NCI-H1417 treated with DMSO at 0.1 percent for 48 hours (cell line): ENCODE results near the gene COIL.
"Not testable (repeated sequence)": the region's sequence is repeated elsewhere in the genome, so short reads cannot be mapped to it uniquely, and the experiment has no call there.

Source experiments
- DNase-seq: peaks from one replicate; lab custom pipeline; 2025; lab: John Stamatoyannopoulos, UW

COIL gene

DNA sequence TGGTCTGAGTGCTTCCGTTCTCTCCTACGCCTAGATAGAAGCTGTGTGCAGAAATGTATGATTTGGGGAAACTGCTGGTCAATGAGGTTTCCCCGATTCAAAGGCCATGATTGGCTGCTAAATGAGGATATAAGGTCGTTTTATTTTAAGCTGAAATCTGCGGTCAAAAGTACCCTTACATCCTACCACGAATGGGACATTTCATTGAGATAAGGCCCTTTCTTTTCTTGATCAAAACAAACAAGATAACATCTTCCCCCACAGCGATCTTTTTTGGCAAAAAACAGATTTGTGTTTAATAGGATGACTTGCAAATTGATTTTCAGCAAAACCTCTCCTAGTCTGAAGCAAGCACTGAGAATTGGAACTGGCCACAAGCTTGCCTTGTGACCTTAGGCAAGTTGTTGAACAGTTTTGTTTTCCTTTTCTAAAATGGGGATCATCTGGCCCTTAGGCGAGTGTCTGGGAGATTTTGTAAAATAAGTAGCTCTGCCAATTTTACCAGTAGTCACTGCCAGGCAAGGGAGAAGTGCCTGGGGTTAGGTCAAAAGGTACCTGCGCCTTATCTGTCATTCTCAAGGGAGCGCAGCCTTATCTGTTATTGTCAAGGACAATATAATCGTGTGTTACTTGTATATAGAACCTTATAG, 17.7 kb upstream of the COIL start:
- no peak for DNase-seq

DNA sequence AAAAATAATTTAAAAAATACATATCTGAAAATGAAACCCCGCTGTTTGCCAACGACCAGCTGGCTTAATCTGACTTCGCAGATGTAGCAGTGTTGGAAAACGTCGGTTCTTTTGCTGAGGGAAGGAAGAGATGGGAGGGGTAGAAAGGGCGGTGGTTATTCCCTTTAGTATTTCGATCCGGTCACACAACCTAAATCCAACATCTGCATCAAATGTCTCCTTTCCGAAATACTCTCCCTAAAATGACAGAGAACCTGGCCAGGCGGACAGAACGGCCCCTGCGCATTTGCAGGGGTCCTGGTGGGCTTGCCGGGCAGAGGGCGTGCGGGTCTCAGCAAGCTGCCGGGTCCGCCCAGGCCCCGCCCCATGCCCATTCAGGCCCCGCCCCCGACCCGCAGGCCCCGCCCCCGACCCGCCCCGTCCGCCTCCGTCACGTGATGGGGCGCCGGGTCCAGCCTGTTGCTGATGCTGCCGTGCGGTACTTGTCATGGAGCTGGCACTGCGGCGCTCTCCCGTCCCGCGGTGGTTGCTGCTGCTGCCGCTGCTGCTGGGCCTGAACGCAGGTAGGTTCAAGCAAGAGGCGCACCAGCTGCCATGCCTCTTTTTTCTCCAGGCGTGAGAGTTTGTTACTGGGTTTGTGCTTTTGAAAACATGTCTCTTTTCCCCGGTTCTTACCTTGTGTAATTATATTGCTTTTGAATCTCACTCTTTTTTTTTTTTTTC, 17.0 kb upstream of the COIL start, which contains the start of gene SCPEP1:
TSS of gene SCPEP1 (plus strand) at position 459 of the 723 bp plus-strand sequence. CDS start at position 488, 29 bp downstream.
- peak; percentile 62 for DNase-seq

DNA sequence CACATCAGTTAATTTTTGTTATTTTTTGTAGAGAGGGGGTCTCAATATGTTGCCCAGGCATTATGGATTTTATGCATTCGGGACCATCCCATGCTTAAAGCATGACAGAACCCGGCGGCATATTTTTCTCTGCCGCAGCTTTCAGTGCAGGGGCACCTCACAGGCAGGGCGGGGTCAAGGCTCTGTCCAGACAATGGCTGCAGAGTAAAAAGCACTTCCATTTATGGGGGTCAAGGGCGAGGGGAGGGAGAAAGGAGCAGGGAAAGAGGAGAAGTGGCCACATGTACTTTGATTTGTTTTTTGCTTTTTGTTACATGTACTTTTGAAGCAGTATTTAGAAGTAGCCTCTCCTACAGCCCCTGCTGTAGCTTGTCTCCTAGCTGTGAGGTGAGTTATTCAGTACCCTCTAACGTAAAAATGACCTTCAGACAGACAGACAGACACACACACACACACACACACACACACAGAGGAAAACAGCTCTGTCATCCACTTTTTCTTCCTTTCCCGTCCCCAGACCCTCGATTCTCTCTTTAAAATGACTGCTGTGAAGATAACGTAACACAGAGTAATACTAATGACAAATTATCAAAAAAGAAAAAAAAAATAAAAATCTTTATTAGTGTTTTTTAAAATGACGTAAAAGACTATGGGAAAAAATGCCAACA, 16.2 kb upstream of the COIL start:
- no peak for DNase-seq

DNA sequence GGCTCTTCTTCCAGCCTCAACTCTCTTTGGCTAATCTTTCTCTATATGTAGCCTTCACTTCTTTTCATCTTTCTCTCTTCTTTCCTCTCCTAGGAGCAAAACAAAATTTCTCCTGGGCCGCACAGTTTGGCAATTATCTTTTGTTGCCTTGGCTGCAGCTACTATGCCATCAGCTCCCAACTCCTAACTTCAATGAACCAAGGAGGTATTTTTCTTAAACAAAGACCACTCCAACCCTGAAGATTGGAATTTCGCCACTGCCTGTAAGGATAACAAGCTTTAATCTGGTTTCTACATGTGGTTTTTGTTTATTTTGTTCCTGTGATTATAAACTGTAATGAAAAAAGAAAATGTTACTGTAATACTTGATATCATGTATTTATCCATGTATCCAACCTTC, 14.8 kb upstream of the COIL start:
- no peak for DNase-seq

DNA sequence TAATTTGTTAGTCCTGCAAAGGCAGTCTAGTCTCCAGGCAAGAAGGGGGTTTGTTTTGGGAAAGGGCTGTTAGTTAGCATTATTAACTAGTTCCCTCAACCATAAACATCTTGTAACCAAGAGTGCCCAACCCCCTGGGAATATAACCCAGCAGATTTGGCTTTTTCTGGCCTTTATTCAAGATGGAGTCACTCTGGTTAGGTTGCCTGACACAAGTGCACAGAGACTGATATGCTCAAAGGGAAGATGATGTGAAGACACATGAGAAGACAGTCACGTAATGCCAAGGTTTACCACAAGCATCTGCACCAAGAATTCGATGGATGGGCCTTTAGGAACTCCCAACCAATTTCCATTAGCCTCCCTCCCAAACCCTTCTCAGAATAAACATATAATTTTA, 13.2 kb upstream of the COIL start:
- DNase-seq = no peak

DNA sequence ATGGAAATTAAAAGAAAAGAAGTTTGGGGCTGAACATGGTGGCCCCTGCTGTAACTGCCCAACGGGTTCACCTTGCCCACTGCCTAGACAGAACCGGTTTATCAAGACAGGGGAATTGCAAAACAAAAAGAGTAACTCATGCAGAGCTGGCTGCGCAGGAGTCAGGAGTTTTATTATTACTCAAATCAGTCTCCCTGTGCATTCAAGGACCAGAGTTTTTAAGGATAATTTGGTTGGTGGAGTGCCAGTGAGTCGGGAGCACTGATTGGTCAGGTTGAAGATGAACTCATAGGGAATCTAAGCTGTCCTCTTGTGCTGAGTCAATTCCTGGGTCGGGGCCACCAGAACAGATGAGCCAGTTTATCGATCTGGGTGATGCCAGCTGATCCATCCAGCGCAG, 12.7 kb upstream of the COIL start:
- no peak for DNase-seq

DNA sequence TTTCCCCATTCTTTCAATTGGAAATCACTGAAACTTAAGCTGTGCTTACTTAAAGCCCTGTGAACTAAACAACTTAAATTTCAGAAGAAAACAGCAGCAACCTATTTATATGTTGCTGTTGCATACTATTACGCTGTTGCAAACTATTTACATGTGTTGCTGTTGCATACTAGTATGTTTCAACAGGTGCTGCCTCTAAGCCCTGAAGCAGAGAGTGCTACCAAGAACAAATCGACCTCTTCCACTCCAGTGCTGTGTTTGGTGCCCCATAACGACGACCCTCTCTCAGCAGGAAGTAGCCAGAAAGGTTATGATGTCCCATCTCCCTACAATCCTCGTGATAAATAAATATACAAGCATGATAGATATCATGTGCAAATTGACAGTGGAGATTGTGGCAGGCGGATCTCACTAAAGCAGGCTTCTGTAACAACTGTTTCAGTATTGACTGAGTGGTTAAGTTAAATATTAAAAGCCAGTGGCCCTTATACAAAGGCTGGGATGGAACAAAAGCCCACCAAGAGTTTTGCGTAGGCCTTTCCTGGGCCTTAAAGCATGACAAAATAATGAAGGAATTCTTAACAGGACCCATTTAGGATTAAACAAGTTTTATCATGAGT, 11.4 kb upstream of the COIL start:
- DNase-seq = no peak

DNA sequence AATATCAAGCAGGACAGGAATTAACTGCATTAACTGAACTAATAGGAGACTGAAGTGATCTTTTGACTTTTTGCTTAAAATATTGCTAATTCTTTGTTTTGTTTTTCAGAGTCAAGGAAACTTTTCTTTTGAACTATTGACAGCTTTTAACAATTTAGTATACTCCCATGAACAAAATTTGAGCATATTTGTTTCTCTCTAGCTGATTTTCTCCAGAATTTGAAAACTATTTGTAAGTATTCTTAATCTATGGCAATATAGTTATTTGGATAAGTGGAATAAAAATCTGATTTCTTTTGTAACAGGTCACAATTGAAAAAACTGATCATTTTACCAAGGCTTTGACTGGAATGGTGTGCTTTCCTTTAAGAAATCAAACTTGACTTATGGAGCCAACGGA, 10.1 kb upstream of the COIL start:
- no peak for DNase-seq

DNA sequence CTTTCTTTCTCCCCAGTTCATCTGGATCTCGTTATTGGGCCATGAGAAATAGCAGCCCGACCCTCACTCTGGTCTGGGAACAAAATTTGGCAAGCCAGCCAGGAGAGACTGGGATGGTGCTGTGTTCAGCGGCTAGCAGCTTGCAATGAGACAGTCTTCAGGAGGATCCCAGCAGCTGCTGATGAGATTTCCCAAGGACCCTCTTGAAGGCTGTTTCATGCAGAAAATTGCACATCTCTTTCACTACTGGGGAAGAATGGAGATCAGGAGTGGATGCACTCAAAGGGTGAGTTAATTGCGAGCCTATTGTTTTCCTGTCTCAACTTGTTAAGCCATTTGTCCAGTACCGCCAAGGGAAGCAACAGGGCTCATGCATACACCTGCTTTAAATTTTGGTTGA, 5.5 kb upstream of the COIL start:
- DNase-seq = peak; percentile 76

DNA sequence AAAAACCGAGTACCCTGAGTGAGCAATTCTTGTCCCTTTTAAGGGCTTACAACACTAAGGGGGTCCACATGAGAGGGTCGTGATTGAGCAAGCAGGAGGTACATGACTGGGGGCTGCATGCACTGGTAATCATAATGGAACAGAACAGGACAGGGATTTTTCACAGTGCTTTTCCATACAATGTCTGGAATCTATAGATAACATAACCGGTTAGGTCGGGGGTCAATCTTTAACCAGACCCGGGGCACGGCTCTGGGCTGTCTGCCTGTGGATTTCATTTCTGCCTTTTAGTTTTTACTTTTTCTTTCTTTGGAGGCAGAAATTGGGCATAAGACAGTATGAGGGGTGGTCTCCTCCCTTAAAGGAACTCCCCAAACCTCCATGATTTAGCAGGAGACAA, 4.8 kb upstream of the COIL start:
- not testable (repeated sequence) for DNase-seq

DNA sequence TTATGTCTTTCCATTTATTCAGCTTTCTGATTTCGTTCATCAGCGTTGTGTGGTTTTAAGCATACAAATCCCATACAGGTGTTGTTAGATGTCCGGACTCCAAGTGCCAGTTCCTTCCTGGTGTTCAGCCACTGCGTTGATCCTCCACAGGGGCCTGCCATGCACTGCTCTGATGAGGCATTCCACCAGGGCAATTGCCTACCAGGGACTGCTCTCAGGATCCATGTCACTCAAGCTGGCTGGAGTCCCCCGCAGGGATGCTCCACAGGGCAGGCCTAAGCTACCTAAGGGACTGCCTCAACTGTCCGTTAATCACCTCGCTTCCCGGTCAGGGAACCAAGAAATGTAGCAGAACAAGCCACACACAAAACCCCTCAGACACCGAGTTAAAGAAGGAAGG, 4.4 kb upstream of the COIL start:
- not testable (repeated sequence) for DNase-seq

DNA sequence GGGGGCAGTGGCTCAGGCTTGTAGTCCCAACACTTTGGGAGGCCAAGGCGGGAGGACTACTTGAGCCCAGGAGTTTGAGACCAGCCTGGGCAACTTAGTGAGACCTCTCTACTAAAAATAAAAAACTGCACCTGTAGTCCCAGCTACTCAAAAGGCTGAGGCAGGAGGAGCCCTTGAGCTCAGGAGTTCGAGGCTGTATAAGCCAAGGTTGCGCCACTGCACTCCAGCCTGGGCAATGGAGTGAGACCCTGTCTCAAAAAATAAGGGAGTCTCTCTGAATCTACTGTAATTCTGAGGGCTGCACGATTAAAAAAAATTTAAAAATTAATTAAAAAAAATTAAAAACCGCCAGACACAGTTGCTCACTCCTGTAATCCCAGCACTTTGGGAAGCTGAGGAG, 3.9 kb downstream of the COIL start:
- DNase-seq = no peak

DNA sequence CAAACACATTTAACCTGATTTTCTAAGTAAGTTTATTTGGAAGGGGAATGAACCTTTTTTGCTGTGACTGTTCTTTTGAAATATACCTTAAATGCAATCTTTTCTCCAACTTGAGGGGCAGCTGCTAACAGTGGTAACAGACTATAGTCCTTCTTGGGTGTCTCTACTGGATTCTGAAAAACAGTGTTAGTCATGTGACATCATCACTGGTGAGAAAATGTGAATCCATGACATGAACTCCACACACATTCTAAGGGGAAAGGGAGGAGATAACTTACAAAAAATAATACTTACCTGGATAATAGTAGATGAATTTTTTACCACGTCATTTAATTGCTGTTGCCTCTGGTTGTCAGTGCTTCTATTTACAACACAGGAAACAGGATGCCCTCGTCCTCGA, 11.3 kb downstream of the COIL start:
- DNase-seq = no peak

DNA sequence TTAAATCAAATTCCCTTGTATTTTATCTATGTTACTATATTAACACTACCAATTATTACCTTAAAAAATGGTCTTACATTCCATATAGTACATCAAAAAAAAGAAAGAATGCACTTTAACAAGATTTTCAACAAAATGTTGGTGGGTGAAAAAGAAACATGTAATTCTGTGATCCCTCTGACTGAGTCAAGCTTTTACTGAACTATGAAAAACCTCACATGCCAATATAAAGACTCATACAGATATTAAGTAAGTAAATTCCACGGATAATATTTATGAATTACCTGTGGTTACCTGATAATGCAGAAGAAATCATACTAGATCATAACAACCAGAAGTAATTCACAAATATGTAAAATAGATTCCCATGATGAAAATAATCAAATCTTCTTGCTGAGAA, 12.4 kb downstream of the COIL start:
- no peak for DNase-seq

DNA sequence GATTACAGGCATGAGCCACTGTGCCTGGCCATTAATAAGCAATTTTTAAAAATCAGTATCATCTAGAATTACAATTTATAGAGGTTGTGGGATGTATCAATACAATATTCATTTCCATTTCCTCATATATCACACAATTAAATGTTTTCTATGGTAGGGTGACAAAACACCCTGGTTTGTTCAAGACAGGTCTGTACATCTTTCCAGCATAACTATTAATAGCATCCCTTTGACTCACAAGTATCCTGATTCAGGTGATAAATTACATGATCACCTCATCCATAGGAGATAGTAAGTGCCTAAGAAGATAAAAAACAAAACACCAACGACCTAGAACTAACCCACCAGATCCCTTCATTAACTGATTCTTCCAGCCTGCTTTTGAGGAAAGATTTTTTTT, 13.1 kb downstream of the COIL start:
- no peak for DNase-seq

DNA sequence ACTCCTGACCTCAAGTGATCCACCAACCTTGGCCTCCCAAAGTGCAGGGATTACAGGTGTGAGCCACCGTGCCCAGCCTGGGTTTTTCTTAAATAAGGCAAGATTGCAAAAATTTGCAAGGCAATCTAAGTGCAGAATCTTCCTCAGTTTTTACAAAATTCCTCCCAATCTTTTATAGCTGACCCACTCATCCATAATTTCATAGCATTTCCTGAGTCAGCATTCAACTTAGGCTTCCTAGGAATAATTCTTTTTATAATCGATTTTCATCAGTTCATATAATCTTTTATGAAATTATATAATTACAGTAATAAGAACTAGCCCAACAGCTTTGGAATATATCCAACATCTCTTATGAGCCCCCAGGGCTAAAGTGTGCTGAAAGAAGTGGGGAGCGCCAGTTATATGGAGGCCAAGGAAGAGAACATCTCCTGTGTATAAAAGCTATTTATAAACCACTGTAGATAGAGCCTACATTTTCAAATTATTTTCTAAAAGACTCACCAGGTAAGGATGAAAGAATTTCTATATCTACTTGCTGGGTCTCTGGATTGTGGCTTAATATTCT, 14.8 kb downstream of the COIL start:
- no peak for DNase-seq

DNA sequence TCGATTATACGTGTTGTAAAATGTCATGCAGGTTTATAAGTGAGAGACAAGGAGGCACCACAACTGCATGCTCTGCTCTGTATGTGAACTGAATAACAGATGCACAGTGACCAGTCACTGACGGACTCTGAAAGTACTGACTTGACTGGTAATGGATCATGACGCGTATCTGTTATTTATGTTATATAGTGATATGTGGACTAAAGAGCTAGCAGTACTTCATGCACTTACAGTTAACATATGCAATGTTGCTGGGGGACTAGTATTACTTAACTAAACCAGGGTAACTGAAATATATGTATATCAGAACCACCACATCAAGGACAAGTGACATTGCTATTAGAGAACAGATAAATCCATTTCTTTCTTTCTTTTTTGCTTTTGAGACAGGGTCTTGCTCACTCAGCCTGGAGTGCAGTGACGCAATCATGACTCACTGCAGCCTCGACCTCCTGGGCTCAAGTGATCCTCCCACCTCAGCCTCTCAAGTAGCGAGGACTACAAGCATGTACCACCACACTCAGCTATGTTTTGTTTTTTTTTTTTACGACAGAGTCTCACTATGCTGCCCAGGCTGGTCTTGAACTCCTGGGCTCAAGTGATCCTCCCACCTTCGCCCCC, 17.2 kb downstream of the COIL start:
- no peak for DNase-seq

DNA sequence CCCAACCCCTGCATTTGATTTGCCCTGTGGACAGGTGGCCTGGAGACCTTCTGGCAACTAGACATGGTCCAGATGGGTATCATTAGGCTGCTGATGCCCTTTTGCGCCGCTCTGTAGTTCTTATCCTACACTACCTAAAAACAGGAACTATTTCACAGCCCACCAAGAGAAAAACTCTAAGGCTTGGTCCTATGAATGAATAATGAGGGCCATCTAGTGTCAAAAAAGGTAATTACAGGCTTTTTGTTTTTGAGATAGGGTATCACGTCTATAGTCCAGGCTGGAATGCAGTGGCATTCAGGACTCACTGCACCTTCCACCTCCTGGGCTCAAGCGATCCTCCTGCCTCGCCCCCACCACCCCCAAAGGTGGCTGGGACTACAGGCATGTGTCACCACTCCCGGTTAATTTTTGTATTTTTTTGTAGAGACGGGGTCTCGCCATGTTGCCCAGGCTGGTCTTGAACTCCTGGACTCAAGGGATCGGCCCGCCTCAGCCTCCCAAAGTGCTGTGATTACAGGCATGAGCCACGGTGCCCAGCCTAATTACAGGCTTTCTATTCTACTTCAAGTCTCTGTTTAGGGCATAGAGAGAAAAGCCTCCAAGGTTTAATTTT, 20.9 kb downstream of the COIL start:
- DNase-seq = no peak

DNA sequence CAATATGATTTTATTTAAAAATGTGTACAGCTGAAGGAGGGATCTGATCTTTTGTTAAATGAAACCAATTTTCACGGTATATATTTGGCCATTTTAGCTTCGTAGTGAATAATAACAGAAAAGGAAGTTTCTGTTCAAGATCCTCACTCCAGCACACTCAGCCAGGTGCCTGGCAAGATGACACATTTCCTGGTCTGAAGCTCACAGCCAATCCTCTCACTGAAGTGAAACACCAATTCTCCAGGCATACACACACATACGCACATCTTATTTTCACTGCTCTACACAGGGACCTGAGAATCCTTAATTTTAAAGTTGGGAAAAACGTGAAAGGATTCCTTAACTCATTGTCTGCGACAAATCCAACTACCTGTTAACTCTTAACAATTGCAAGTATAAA, 22.6 kb downstream of the COIL start:
- DNase-seq = not testable (repeated sequence)

DNA sequence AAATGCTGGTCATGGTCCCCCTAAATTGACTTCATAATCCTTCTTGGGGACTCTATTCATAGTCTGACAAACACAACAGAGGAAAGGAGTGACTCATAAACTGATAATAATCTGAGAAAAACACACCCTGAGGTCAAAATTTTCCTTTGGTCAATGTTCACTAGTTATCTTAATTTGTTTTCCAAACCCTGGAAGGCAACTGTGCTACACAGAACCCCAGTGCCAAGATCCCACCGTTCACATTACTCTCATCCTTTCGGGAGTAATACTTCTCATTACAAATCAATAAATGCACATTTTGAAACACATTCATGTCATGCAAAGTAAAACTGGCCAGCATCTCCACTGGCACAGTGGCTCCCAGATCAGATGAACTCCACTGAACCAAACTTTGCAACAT, 23.2 kb downstream of the COIL start:
- DNase-seq = no peak

DNA sequence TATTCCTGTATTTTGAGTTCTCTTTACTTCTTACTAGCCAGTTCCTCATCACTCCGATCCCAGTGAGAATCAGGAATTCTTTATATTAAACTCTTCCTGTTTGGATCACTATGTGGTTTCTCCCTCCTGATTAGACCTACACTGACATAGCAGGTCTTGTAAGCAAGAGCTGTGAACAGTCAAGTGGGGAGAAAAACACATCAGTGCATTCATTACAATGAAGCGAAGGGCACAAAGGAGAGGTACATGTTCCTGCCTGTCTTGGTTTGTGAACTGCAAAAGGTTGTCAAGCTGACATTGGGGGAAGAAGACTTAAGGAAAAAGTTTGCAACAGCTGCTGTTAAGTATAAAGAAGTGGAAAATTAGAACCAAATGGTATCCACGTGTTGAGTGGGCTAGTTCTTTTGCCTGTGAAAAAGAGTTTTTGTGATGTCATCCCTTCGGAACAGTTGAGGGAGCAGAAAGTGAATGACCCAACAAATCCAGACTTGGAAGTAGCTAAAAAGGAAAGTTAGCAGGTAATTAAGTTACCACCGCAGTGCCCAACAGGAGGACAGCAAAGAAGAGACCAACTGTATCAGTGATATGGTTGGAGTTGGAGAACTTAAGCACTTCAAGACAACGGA, 24.0 kb downstream of the COIL start:
- no peak for DNase-seq
